H1 (cell line): ENCODE results near the gene SLC35B2. TPM values are rescaled to one million over a fixed set of nuclear protein-coding genes. Genes with fewer than 3 reads are reported as not detected.

ENCODE experiments used
- HDAC2 ChIP-seq, 2 experiments: fragments of 300-600 bp in 1 of 2; sonication (generic) in 1 of 2; IDR thresholded peaks; 2 replicates each; pipeline ENCODE4 v1.6.1; 2011 to 2012; ENCODE audit warnings: low read depth in 2 of 2, low read length in 2 of 2, mild to moderate bottlenecking in 2 of 2, moderate library complexity in 2 of 2, borderline replicate concordance in 1 of 2, inconsistent platforms in 1 of 2
- polyA plus RNA-seq, 7 experiments: library from polyadenylated mRNA; depleted of rRNA in 3 of 7; stranded (reverse) in 5 of 7; unstranded in 2 of 7; fragments of >200 nt in 5 of 7; fragments of 200-250 nt in 2 of 7; gene quantifications; 1 replicate in 5 of 7; 2 replicates in 1 of 7; 4 replicates in 1 of 7; pipeline versions ENCODE4 v1.2.1 to v1.2.3, GENCODE V29; 2011 to 2013; ENCODE audit warnings: missing spikeins in 2 of 7, mixed read lengths in 2 of 7
- total RNA-seq: library from RNA; stranded (reverse); fragmentation: NEBNext Ultra II Directional; extraction: Animal tissue kit (Norgen Biotek cat#: 25700); gene quantifications from 2 replicates; pipeline ENCODE4 v1.2.1, GENCODE V29; 2021

SLC35B2 gene
- total and polyA plus RNA-seq, 2 of the 8 experiments (the other 6 are each of a cell fraction or from before 2014, with no cell fraction given), result 29.5 to 65.0 TPM

- TF ChIP-seq HDAC2 (IDR thresholded peaks at IDR 0.05; ENCODE audit: borderline replicate concordance in 1 of 2, low read depth in 2 of 2, low read length in 2 of 2), result no peak
These were observed 21.0 kb upstream of the SLC35B2 start (continued) for GRCh38 chr6:44278315-44278714.
